HCT116 (cell line): ENCODE results near the gene PTPN20. TPM values are rescaled to one million over a fixed set of nuclear protein-coding genes. Genes with fewer than 3 reads are reported as not detected.

Source experiments
- ATAC-seq: fragments of 200-7000 bp; cut with Tn5 transposase; 2 replicates; pipeline ENCODE4 v1.9.1; 2020; ENCODE audit warnings: mild to moderate bottlenecking, moderate library complexity
- BruUV-seq: library from RNA; stranded (reverse); fragments of 400-500 nt; replicated peaks from 2 replicates; lab custom pipeline; 2021; lab: Mats Ljungman, UMichigan
- CTCF ChIA-PET: fragments of 300-600 bp; sonication (Branson Sonifier 250); formaldehyde crosslinking; loops from one replicate; lab custom pipeline; 2021; ENCODE audit warnings: antibody characterized with exemption; lab: Charles Lee
- POLR2A ChIA-PET: fragments of 300-600, 350-600 bp; sonication (Branson Sonifier 250); formaldehyde crosslinking; loops from one replicate; lab custom pipeline; 2021; ENCODE audit warnings: antibody characterized with exemption; lab: Charles Lee
- RAD21 ChIA-PET, 2 experiments: fragments of 300-600 bp; sonication (Branson Sonifier 250); formaldehyde crosslinking; loops; one replicate each; lab custom pipeline; 2023; ENCODE audit warnings: low total read pairs in 2 of 2; ENCODE audit not compliant: uncharacterized antibody in 2 of 2, unreplicated experiment in 2 of 2, low non-redundant PET in 1 of 2; lab: Charles Lee
- DNase-seq: peaks from one replicate; pipeline ENCODE4 v3.0.0-alpha.2; 2010; ENCODE audit warnings: low read depth, low spot score
- H2AFZ ChIP-seq: fragments of 200-600 bp; shearing (Covaris generic), sonication (generic); 2 replicates; pipeline ENCODE4 v1.6.1; 2017; ENCODE audit warnings: low read depth, mixed run types, mixed read lengths, antibody characterized with exemption, low read length; ENCODE audit not compliant: poor library complexity, severe bottlenecking
- H3K27ac ChIP-seq: 2 replicates; pipeline ENCODE4 v1.5.1; 2012; ENCODE audit warnings: low read depth, low read length
- H3K27me3 ChIP-seq: fragments of 200-600 bp; sonication (generic); 2 replicates; pipeline ENCODE4 v1.6.1; 2016; ENCODE audit warnings: mixed run types, low read length, mixed read lengths; ENCODE audit not compliant: insufficient read depth
- H3K36me3 ChIP-seq, 2 experiments: fragments of 200-500 bp in 1 of 2; fragments of 200-600 bp in 1 of 2; sonication (Bioruptor generic) in 1 of 2; sonication (generic) in 1 of 2; 2 replicates each; pipeline versions ENCODE4 v1.5.1 to v1.6.1; 2014 to 2016; ENCODE audit warnings: low read length in 2 of 2, inconsistent platforms in 1 of 2, mixed read lengths in 1 of 2, mixed run types in 1 of 2; ENCODE audit not compliant: insufficient read depth in 2 of 2, control insufficient read depth in 1 of 2
- H3K4me1 ChIP-seq, 2 experiments: fragments of 200-600 bp in 1 of 2; sonication (generic) in 1 of 2; 2 replicates each; pipeline versions ENCODE4 v1.5.1 to v1.6.1; 2012 to 2017; ENCODE audit warnings: low read length in 2 of 2, inconsistent platforms in 1 of 2, mild to moderate bottlenecking in 1 of 2, mixed read lengths in 1 of 2, mixed run types in 1 of 2, moderate library complexity in 1 of 2; ENCODE audit not compliant: insufficient read depth in 2 of 2, control insufficient read depth in 1 of 2
- H3K4me2 ChIP-seq: fragments of 200-600 bp; sonication (generic); 2 replicates; pipeline ENCODE4 v1.6.1; 2017; ENCODE audit warnings: mixed run types, low read length, mixed read lengths
- H3K4me3 ChIP-seq, 2 experiments: fragments of 200-600 bp in 1 of 2; sonication (generic) in 1 of 2; replicated peaks in 1 of 2; 2 replicates each; pipeline ENCODE4 v1.5.1; 2011 to 2016; ENCODE audit warnings: low read length in 2 of 2, control low read depth in 1 of 2, low read depth in 1 of 2, mild to moderate bottlenecking in 1 of 2, mixed read lengths in 1 of 2, mixed run types in 1 of 2
- H3K79me2 ChIP-seq: fragments of 200-600 bp; sonication (generic); 2 replicates; pipeline ENCODE4 v1.6.1; 2017; ENCODE audit warnings: mild to moderate bottlenecking, mixed run types, low read length, moderate library complexity, mixed read lengths; ENCODE audit not compliant: insufficient read depth
- H3K9ac ChIP-seq: fragments of 200-600 bp; sonication (generic); 2 replicates; pipeline ENCODE4 v1.6.1; 2016; ENCODE audit warnings: low read length, mixed read lengths
- H3K9me2 ChIP-seq: fragments of 200-600 bp; sonication (generic), shearing (Covaris generic); 2 replicates; pipeline ENCODE4 v1.6.1; 2017; ENCODE audit warnings: mixed run types, mild to moderate bottlenecking, moderate library complexity; ENCODE audit not compliant: insufficient read depth
- H3K9me3 ChIP-seq, 2 experiments: fragments of 200-500 bp in 1 of 2; fragments of 200-600 bp in 1 of 2; sonication (Bioruptor generic) in 1 of 2; sonication (generic) in 1 of 2; 2 replicates each; pipeline ENCODE4 v1.6.1; 2014 to 2017; ENCODE audit warnings: low read length in 2 of 2, mixed read lengths in 2 of 2, inconsistent platforms in 1 of 2, low read depth in 1 of 2, mild to moderate bottlenecking in 1 of 2, mixed run types in 1 of 2, moderate library complexity in 1 of 2; ENCODE audit not compliant: control insufficient read depth in 1 of 2, insufficient read depth in 1 of 2
- H4K20me1 ChIP-seq: fragments of 200-600 bp; sonication (generic), shearing (Covaris generic); 2 replicates; pipeline ENCODE4 v1.6.1; 2017; ENCODE audit warnings: mixed run types, mild to moderate bottlenecking, moderate library complexity; ENCODE audit not compliant: insufficient read depth
- CBX3 ChIP-seq: IDR thresholded peaks from 2 replicates; pipeline ENCODE4 v1.6.1; 2012; ENCODE audit warnings: low read depth
- CEBPB ChIP-seq: IDR thresholded peaks from 2 replicates; pipeline ENCODE4 v1.6.1; 2012; ENCODE audit warnings: low read depth
- EGR1 ChIP-seq: IDR thresholded peaks from 2 replicates; pipeline ENCODE4 v1.6.1; 2012; ENCODE audit warnings: low read depth
- ELF1 ChIP-seq: IDR thresholded peaks from 2 replicates; pipeline ENCODE4 v1.6.1; 2012; ENCODE audit warnings: low read depth, borderline replicate concordance
- EZH2phosphoT487 ChIP-seq: fragments of 200-600 bp; IDR thresholded peaks from 2 replicates; pipeline ENCODE4 v1.6.1; 2018; ENCODE audit warnings: antibody characterized with exemption, borderline replicate concordance
- FOSL1 ChIP-seq: IDR thresholded peaks from 2 replicates; pipeline ENCODE4 v1.6.1; 2012; ENCODE audit warnings: low read depth
- POLR2A ChIP-seq: IDR thresholded peaks from 2 replicates; pipeline ENCODE4 v1.7.0; 2011; ENCODE audit warnings: borderline replicate concordance; ENCODE audit not compliant: insufficient read depth, insufficient read length; ENCODE audit errors: extremely low read depth
- POLR2AphosphoS5 ChIP-seq: IDR thresholded peaks from 2 replicates; pipeline ENCODE4 v1.6.1; 2011; ENCODE audit warnings: mild to moderate bottlenecking, low read depth, low read length, moderate library complexity
- SRF ChIP-seq: IDR thresholded peaks from 2 replicates; pipeline ENCODE4 v1.6.1; 2012; ENCODE audit warnings: low read depth
- YY1 ChIP-seq: IDR thresholded peaks from 2 replicates; pipeline ENCODE4 v1.6.1; 2011; ENCODE audit warnings: low read length, low read depth, moderate library complexity, mild to moderate bottlenecking; ENCODE audit not compliant: insufficient replicate concordance; ENCODE audit errors: extremely low read depth
- ZFX ChIP-seq: fragments of 450-650 bp; IDR thresholded peaks from 2 replicates; pipeline ENCODE4 v1.6.1; 2017
- intact Hi-C: fragments of 100-400 bp; cut with micrococcal nuclease; formaldehyde crosslinking; loops from 2 replicates; pipeline ENCODE4 v1.10.0; 2022
- total RNA-seq: library from RNA; stranded (reverse); gene quantifications from one replicate; pipeline ENCODE4 v1.2.1, GENCODE V29; 2021; ENCODE audit not compliant: unreplicated experiment
- TF ChIP-seq, protein P1 (sequence below), 3 experiments: fragments of 200-600 bp in 1 of 3; sonication (generic) in 1 of 3; IDR thresholded peaks in 2 of 3; conservative IDR thresholded peaks in 1 of 3; 2 replicates each; pipeline ENCODE4 v1.5.1; 2012 to 2017; ENCODE audit warnings: low read depth in 2 of 3, low read length in 2 of 3, antibody characterized with exemption in 1 of 3, borderline replicate concordance in 1 of 3, control low read depth in 1 of 3, mild to moderate bottlenecking in 1 of 3, mixed read lengths in 1 of 3, mixed run types in 1 of 3, moderate library complexity in 1 of 3; ENCODE audit not compliant: insufficient read depth in 1 of 3
- TF ChIP-seq, protein P2 (sequence below): IDR thresholded peaks from 2 replicates; pipeline ENCODE4 v1.6.1; 2011; ENCODE audit warnings: mild to moderate bottlenecking, low read length, moderate library complexity; ENCODE audit not compliant: insufficient replicate concordance; ENCODE audit errors: extremely low read depth

PTPN20 gene
- total RNA-seq, 1 experiment from 2014 or later = not detected

DNA sequence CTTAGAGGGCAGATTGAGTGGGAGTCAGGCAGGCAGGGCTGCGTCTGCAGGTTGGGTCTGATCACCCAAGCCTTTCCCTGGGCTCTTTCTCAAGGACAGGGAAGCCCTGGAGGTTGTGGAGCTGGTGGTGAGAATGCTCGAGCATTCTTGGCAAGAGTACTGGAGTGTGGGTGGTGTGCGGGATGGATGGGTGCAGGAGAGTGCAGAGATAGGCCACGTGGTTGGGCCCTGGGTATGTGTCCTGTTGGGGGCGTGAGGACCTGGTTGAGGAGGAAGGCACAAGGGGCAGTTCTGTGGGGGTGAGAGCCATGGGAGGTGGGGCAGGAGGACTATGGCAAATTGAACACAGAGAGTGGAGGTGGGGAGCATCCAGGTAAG is 135.9 kb downstream of the PTPN20 start:
- Histone ChIP-seq H3K27ac (no peak overlapping the region), H3K4me3 (no peak overlapping the region), H3K4me2 (no peak overlapping the region), H3K9me2 (no peaks in the 10 kb centered on the region), H3K79me2 (no peaks in the 10 kb centered on the region), H4K20me1 (no peaks in the 10 kb centered on the region), H3K27me3 (no peaks in the 10 kb centered on the region), H2AFZ (no peak overlapping the region), H3K4me1 (no peaks in the 10 kb centered on the region), H3K9me3 (no peaks in the 10 kb centered on the region), H3K36me3 (no peaks in the 10 kb centered on the region), H3K9ac (no peak overlapping the region)
- CTCF ChIA-PET = interaction anchor here (0.6 to 1.8 kb wide), 20 partner anchors 8 to 315 kb away, joined by 3 to 51 read pairs (median 4); no protein-coding TSS in a partner anchor
- no peak for DNase-seq
- RAD21 ChIA-PET = interaction anchor here (0.8 to 1.5 kb wide), 6 partner anchors 49 to 294 kb away, joined by 3 to 22 read pairs (median 5); no protein-coding TSS in a partner anchor
- POLR2A ChIA-PET = no interaction called here
- intact Hi-C loops = loop anchor here (2.0 kb wide), 1 partner anchor 266 kb away; no protein-coding TSS in a partner anchor
- ATAC-seq = peak; percentile 31
- BruUV-seq = no TSS peak
- no peak for TF ChIP-seq SRF
- no peak for TF ChIP-seq CEBPB
- no peak for TF ChIP-seq ELF1
- TF ChIP-seq EGR1 = no peak
- no peak for TF ChIP-seq POLR2A
- no peak for TF ChIP-seq POLR2AphosphoS5
- TF ChIP-seq, protein P1, sequence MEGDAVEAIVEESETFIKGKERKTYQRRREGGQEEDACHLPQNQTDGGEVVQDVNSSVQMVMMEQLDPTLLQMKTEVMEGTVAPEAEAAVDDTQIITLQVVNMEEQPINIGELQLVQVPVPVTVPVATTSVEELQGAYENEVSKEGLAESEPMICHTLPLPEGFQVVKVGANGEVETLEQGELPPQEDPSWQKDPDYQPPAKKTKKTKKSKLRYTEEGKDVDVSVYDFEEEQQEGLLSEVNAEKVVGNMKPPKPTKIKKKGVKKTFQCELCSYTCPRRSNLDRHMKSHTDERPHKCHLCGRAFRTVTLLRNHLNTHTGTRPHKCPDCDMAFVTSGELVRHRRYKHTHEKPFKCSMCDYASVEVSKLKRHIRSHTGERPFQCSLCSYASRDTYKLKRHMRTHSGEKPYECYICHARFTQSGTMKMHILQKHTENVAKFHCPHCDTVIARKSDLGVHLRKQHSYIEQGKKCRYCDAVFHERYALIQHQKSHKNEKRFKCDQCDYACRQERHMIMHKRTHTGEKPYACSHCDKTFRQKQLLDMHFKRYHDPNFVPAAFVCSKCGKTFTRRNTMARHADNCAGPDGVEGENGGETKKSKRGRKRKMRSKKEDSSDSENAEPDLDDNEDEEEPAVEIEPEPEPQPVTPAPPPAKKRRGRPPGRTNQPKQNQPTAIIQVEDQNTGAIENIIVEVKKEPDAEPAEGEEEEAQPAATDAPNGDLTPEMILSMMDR (IDR thresholded peaks at IDR 0.05 in 2 of 3, conservative IDR thresholded peaks at IDR 0.05 in 1 of 3; ENCODE audit: borderline replicate concordance in 1 of 3, insufficient read depth in 1 of 3, low read depth in 2 of 3, low read length in 2 of 3) = no peak
- no peak for TF ChIP-seq ZFX
- no peak for TF ChIP-seq CBX3
- TF ChIP-seq FOSL1 = no peak
- TF ChIP-seq, protein P2, sequence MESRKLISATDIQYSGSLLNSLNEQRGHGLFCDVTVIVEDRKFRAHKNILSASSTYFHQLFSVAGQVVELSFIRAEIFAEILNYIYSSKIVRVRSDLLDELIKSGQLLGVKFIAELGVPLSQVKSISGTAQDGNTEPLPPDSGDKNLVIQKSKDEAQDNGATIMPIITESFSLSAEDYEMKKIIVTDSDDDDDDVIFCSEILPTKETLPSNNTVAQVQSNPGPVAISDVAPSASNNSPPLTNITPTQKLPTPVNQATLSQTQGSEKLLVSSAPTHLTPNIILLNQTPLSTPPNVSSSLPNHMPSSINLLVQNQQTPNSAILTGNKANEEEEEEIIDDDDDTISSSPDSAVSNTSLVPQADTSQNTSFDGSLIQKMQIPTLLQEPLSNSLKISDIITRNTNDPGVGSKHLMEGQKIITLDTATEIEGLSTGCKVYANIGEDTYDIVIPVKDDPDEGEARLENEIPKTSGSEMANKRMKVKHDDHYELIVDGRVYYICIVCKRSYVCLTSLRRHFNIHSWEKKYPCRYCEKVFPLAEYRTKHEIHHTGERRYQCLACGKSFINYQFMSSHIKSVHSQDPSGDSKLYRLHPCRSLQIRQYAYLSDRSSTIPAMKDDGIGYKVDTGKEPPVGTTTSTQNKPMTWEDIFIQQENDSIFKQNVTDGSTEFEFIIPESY = no peak
- TF ChIP-seq EZH2phosphoT487 = no peak
- no peak for TF ChIP-seq YY1
